Stimulated activated naive B cell treated with anti-CD40 and anti-IgM and Interleukin-4, amounts not matched to agents 10 μg/mL and 1 μg/mL and 100 μg/mL, for 72 hours (primary cell): ENCODE data around the gene CACHD1.
A peak's percentile ranks its signal among the peaks of the same experiment; 100 is the strongest.
"Not testable (repeated sequence)": the region's sequence is repeated elsewhere in the genome, so short reads cannot be mapped to it uniquely, and the experiment has no call there.

Experiments used
- ATAC-seq, 2 donors: fragments of 150-1000 bp; cut with Tn5 transposase; replicated peaks; 2 replicates each; pipeline ENCODE4 v1.10.0; 2021; ENCODE audit warnings: moderate library complexity in 1 of 2
- DNase-seq: peaks from one replicate; pipeline ENCODE4 v3.0.0; 2021
- H3K27ac Mint-ChIP-seq: one replicate; pipeline ENCODE4 v1.8.0; 2022; ENCODE audit warnings: mild to moderate bottlenecking, mixed read lengths
- H3K27me3 Mint-ChIP-seq, 2 donors: one replicate each; pipeline ENCODE4 v1.8.0; 2022; ENCODE audit warnings: mixed read lengths in 2 of 2
- H3K36me3 Mint-ChIP-seq, 2 donors: one replicate each; pipeline ENCODE4 v1.8.0; 2022; ENCODE audit warnings: mixed read lengths in 2 of 2, mild to moderate bottlenecking in 1 of 2
- H3K4me1 Mint-ChIP-seq, 2 donors: one replicate each; pipeline ENCODE4 v1.8.0; 2022; ENCODE audit warnings: mixed read lengths in 2 of 2, mild to moderate bottlenecking in 1 of 2
- H3K4me3 Mint-ChIP-seq, 2 donors: one replicate each; pipeline ENCODE4 v1.8.0; 2022; ENCODE audit warnings: mild to moderate bottlenecking in 2 of 2, mixed read lengths in 2 of 2, moderate library complexity in 1 of 2
- H3K9me3 Mint-ChIP-seq, 2 donors: one replicate each; pipeline ENCODE4 v1.8.0; 2022; ENCODE audit warnings: mixed read lengths in 2 of 2, mild to moderate bottlenecking in 1 of 2

CACHD1 gene

GRCh38 chr1:64608005-64608650 is 138.2 kb downstream of the CACHD1 start:
- no peak overlapping the region for H3K27ac Mint-ChIP-seq
- H3K36me3 Mint-ChIP-seq, result peaks cover 5 to 7% of the 10 kb centered on the region in 2 donors
- H3K27me3 Mint-ChIP-seq, result no peaks in the 10 kb centered on the region
- H3K4me1 Mint-ChIP-seq, result no peaks in the 10 kb centered on the region
- ATAC-seq (no peak), DNase-seq (no peak)
- peaks cover 6 to 11% of the 10 kb centered on the region in 2 donors for H3K9me3 Mint-ChIP-seq
- H3K4me3 Mint-ChIP-seq, result no peak overlapping the region

DNA sequence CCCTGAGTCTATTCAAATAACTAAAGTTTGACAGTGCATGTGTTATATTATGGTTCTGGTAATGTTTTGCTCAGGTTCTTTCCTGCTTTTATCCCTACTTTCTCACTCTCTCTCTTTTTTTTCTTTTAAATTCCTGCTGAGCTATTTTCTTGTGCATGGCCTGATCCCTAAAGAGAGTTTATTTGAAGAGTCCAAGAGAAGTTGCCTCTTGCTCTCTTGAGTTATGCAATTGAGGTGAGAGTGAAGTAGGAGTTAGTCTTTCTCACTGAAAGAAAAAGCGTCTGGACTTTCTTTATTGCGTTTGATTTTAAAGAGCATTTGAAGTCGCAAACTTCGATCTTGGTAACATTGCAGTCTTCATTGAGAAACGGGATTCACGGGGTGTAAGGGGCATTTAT is 138.7 kb downstream of the CACHD1 start:
- DNase-seq (no peak), ATAC-seq (no peak)
- H3K4me1 Mint-ChIP-seq, result no peaks in the 10 kb centered on the region
- no peak overlapping the region for H3K27ac Mint-ChIP-seq
- no peaks in the 10 kb centered on the region for H3K27me3 Mint-ChIP-seq
- H3K9me3 Mint-ChIP-seq, result peaks cover 6 to 11% of the 10 kb centered on the region in 2 donors
- peaks cover 5 to 7% of the 10 kb centered on the region in 2 donors for H3K36me3 Mint-ChIP-seq
- H3K4me3 Mint-ChIP-seq, result no peak overlapping the region

GRCh38 chr1:64610950-64611349 is 141.0 kb downstream of the CACHD1 start:
- H3K27me3 Mint-ChIP-seq, DNase-seq, H3K27ac Mint-ChIP-seq, ATAC-seq, H3K36me3 Mint-ChIP-seq, H3K4me3 Mint-ChIP-seq: not testable (repeated sequence)
- H3K9me3 Mint-ChIP-seq, result peaks cover 6 to 11% of the 10 kb centered on the region in 2 donors
- peaks cover 7 to 12% of the 10 kb centered on the region in 2 donors for H3K4me1 Mint-ChIP-seq

GRCh38 chr1:64616039-64616438 is 146.1 kb downstream of the CACHD1 start:
- peaks cover 5 to 7% of the 10 kb centered on the region in 2 donors for H3K36me3 Mint-ChIP-seq
- ATAC-seq, result peak; percentile 34 to 60
- H3K4me3 Mint-ChIP-seq, result no peak overlapping the region

DNA sequence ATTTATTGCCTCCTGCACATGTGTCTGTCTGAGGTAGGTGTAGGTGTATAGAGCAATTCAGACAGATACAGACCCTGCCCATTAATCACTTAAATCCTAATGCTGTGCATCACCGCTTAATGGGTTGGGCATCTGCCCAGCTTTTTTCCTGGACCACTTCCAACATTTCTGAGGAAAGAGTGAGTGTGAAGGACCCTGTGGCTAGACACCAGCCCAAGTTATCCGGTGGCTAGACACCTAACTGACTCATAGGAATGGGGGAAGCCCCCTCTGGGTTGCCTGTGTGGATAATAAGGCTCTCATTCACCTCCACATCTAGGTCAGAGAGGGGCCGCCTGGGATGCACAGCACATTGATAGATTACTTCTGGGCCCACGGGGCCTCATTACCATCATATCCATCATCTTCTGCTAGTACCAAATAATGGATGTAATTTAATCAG is 153.8 kb downstream of the CACHD1 start:
- Mint-ChIP-seq H3K27me3 (no peaks in the 10 kb centered on the region), H3K36me3 (no peaks in the 10 kb centered on the region), H3K9me3 (no peaks in the 10 kb centered on the region), H3K27ac (no peak overlapping the region), H3K4me3 (no peak overlapping the region), H3K4me1 (peaks cover 0 to 6% of the 10 kb centered on the region in 2 donors)
- peak; percentile 29 to 43 for ATAC-seq
- DNase-seq, result no peak

More at GRCh38 chr1:64616039-64616438, 146.1 kb downstream of the CACHD1 start:
- peaks cover 0 to 4% of the 10 kb centered on the region in 2 donors for H3K27me3 Mint-ChIP-seq
- peaks cover 11 to 29% of the 10 kb centered on the region in 2 donors for H3K4me1 Mint-ChIP-seq
- peak overlapping the region; percentile 7 for H3K27ac Mint-ChIP-seq
- DNase-seq, result no peak
- H3K9me3 Mint-ChIP-seq, result peaks cover 7 to 8% of the 10 kb centered on the region in 2 donors

GRCh38 chr1:64624218-64624713 is 154.3 kb downstream of the CACHD1 start:
- peaks cover 0 to 1% of the 10 kb centered on the region in 2 donors for H3K4me1 Mint-ChIP-seq
- DNase-seq, result no peak
- H3K27me3 Mint-ChIP-seq, result no peaks in the 10 kb centered on the region
- no peak for ATAC-seq
- H3K27ac Mint-ChIP-seq, result no peak overlapping the region
- H3K9me3 Mint-ChIP-seq, result no peaks in the 10 kb centered on the region
- no peak overlapping the region for H3K4me3 Mint-ChIP-seq
- no peaks in the 10 kb centered on the region for H3K36me3 Mint-ChIP-seq

DNA sequence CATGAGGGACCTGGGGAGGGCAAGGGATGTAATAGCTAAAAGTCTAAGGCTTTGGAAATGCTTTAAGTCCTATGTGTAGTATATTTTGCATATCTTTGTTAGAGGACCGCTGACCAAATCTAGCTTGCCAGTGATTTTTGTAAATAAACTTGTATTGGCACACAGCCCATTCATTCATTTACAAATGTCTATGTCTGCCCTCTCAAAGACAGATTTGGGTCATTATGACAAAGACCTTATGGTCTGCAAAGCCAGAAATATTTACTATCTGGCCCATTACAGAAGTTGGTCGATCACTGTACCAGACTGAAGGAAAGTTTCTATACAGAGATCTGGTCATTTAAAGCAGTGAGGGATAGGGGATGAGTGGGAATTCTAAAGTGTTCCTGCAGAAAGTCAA is 154.9 kb downstream of the CACHD1 start:
- ATAC-seq, result no peak

DNA sequence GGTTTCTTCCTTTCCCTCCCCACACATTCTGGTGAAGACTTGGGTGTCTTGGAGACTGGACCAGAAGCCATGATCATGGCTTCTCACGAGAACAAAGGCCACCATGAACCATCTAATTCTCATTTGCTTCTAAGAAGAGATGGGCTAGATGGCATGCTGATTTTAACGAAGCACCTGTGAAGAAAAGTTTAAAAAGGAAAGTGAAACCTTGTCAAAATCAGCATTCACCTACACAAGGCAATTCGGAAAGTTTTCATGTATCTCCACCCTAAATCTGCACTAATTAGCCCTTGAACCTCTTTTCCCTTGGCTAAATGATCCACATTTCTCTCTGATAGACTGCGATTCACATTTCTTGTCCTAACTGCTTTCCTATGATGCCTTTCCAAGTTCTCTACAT is 160.7 kb downstream of the CACHD1 start:
- no peak overlapping the region for H3K27ac Mint-ChIP-seq
- no peaks in the 10 kb centered on the region for H3K36me3 Mint-ChIP-seq
- H3K4me3 Mint-ChIP-seq, result no peak overlapping the region
- peaks cover 0 to 4% of the 10 kb centered on the region in 2 donors for H3K27me3 Mint-ChIP-seq
- H3K4me1 Mint-ChIP-seq, result peaks cover 2 to 13% of the 10 kb centered on the region in 2 donors
- ATAC-seq (no peak), DNase-seq (no peak)
- H3K9me3 Mint-ChIP-seq, result no peaks in the 10 kb centered on the region

More for the DNA sequence above, 154.9 kb downstream of the CACHD1 start:
- Mint-ChIP-seq H3K27me3 (no peaks in the 10 kb centered on the region), H3K4me1 (no peaks in the 10 kb centered on the region), H3K27ac (no peak overlapping the region), H3K4me3 (no peak overlapping the region), H3K9me3 (no peaks in the 10 kb centered on the region), H3K36me3 (no peaks in the 10 kb centered on the region)
- DNase-seq, result no peak

- peaks cover 0 to 4% of the 10 kb centered on the region in 2 donors for H3K27me3 Mint-ChIP-seq
- no peak for DNase-seq
- no peak for ATAC-seq
- no peaks in the 10 kb centered on the region for H3K9me3 Mint-ChIP-seq
- H3K4me1 Mint-ChIP-seq, result peaks cover 2 to 13% of the 10 kb centered on the region in 2 donors
- H3K36me3 Mint-ChIP-seq, result no peaks in the 10 kb centered on the region
- no peak overlapping the region for H3K4me3 Mint-ChIP-seq
- H3K27ac Mint-ChIP-seq, result no peak overlapping the region
Observed at GRCh38 chr1:64631346-64632034, 161.6 kb downstream of the CACHD1 start.

DNA sequence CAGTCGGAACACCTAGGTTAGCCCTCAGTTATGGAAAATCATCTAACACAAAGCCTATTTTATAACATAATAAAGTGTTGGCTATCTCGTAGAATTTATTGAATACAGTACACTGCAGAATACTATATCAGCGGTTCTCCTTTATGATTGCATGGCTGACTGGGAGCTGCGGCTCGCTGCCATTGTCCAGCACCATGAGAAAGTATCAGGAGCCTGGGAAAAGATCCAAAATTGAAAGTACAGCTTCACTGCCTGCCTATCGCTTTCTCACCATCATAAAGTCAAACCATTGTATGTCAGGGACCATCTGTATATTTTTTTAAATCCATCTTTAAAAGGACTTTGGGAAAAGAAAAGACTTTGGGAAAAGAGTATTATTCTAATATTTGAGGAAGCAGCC is 163.0 kb downstream of the CACHD1 start:
- ATAC-seq (no peak), DNase-seq (no peak)
- Mint-ChIP-seq H3K36me3 (no peaks in the 10 kb centered on the region), H3K9me3 (no peaks in the 10 kb centered on the region), H3K4me3 (no peak overlapping the region), H3K27me3 (peaks cover 0 to 4% of the 10 kb centered on the region in 2 donors), H3K27ac (no peak overlapping the region), H3K4me1 (peaks cover 2 to 13% of the 10 kb centered on the region in 2 donors)

DNA sequence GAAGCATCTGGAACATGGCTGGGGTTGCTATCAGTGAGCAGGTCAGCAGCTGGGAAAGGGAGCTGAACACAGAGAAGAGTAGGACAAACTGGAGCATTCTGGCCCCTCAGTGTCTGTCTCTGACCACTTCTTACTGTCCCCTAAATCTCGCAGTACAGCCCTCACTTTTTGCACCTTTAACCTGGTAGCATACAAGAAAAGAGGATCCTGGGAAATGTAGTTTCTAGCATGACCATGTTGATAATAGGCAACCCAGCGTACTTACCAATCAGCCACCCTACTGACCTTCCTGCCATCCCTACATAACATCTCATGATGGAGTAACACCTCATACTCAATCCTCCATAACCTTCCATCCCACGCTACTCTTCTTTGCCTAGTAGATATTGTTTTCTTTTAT is 175.8 kb downstream of the CACHD1 start:
- no peak for ATAC-seq
- no peaks in the 10 kb centered on the region for H3K27me3 Mint-ChIP-seq
- no peaks in the 10 kb centered on the region for H3K36me3 Mint-ChIP-seq
- no peak for DNase-seq
- no peaks in the 10 kb centered on the region for H3K9me3 Mint-ChIP-seq
- no peaks in the 10 kb centered on the region for H3K4me1 Mint-ChIP-seq
- H3K4me3 Mint-ChIP-seq, result no peak overlapping the region
- H3K27ac Mint-ChIP-seq, result no peak overlapping the region

DNA sequence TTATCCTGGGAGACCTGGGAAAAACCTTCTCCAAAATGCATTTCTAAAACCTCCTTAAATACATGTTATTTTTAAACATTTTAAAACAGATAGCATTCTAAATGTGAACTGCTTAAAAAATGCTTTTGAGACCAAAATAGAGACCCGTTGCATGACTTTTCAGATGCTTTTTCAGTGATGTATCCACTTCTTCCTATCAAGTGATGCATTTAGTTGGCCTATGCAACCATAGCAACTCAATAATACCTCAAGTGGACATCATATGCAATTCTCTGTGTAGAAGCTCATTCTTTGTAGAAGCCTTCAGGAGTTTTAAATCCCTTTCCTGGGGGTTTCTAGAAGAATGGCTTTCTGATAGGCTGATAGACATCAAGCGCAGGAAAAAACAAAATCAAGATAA is 180.5 kb downstream of the CACHD1 start:
- DNase-seq (no peak), ATAC-seq (no peak)
- Mint-ChIP-seq H3K27me3 (no peaks in the 10 kb centered on the region), H3K27ac (no peak overlapping the region), H3K4me3 (no peak overlapping the region), H3K36me3 (no peaks in the 10 kb centered on the region), H3K9me3 (peaks cover 0 to 2% of the 10 kb centered on the region in 2 donors), H3K4me1 (no peaks in the 10 kb centered on the region)

- Mint-ChIP-seq H3K4me1 (no peaks in the 10 kb centered on the region), H3K9me3 (peaks cover 0 to 2% of the 10 kb centered on the region in 2 donors), H3K4me3 (no peak overlapping the region), H3K36me3 (no peaks in the 10 kb centered on the region), H3K27me3 (no peaks in the 10 kb centered on the region), H3K27ac (no peak overlapping the region)
- DNase-seq (no peak), ATAC-seq (no peak)
Observed at GRCh38 chr1:64651841-64652240, 181.9 kb downstream of the CACHD1 start.

DNA sequence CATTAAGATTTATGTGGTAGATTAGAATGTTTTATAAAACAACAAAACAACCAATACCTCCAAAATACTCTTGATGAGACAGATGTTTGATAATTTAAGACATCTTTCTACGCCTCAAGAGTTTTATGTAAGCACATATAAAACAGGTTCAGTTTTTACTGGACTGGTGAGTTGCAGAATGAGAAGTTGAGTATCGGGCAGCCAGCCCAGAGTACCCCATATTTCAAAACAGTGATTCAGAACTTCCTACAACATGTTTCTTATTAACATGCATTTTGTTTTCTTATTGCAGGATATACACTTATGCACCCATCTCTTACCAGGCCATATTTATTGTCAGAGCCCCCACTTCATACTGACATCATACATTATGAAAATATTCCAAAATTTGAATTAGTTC is 183.5 kb downstream of the CACHD1 start:
- Mint-ChIP-seq H3K4me1 (no peaks in the 10 kb centered on the region), H3K27ac (no peak overlapping the region), H3K27me3 (no peaks in the 10 kb centered on the region), H3K9me3 (peaks cover 0 to 2% of the 10 kb centered on the region in 2 donors), H3K36me3 (no peaks in the 10 kb centered on the region), H3K4me3 (no peak overlapping the region)
- ATAC-seq (no peak), DNase-seq (no peak)
